Breast epithelium (tissue), 4 donors: ENCODE data around the gene KCNK2. TPM values are rescaled to one million over a fixed set of nuclear protein-coding genes. Genes with fewer than 3 reads are reported as not detected.
"Not testable (repeated sequence)": the region's sequence is repeated elsewhere in the genome, so short reads cannot be mapped to it uniquely, and the experiment has no call there.

ENCODE experiments used
- DNase-seq, 2 donors: peaks; one replicate each; pipeline ENCODE4 v3.0.0-alpha.2; 2019; ENCODE audit warnings: low spot score in 2 of 2
- H3K27ac ChIP-seq, 2 donors: fragments of 200-600 bp; sonication (generic) in 1 of 2; one replicate each; pipeline ENCODE4 v1.5.1; 2016 to 2019; ENCODE audit warnings: mild to moderate bottlenecking in 1 of 2
- H3K27me3 ChIP-seq, 2 donors: fragments of 200-600 bp; sonication (generic) in 1 of 2; one replicate each; pipeline versions ENCODE4 v1.5.1 to v1.6.0; 2017 to 2019; ENCODE audit warnings: control low read depth in 1 of 2, mild to moderate bottlenecking in 1 of 2
- H3K36me3 ChIP-seq: fragments of 200-600 bp; one replicate; pipeline ENCODE4 v1.5.1; 2019
- H3K4me1 ChIP-seq, 2 donors: fragments of 200-600 bp; sonication (generic); one replicate each; pipeline ENCODE4 v1.5.1; 2016 to 2019; ENCODE audit warnings: control low read depth in 1 of 2
- H3K4me3 ChIP-seq, 3 donors: fragments of 200-600 bp; sonication (generic); 1 replicate in 2 of 3; 2 replicates in 1 of 3; pipeline ENCODE4 v1.5.1; 2016 to 2019; ENCODE audit warnings: mild to moderate bottlenecking in 3 of 3, moderate library complexity in 2 of 3
- H3K9me3 ChIP-seq, 2 donors: fragments of 200-600 bp; sonication (generic) in 1 of 2; one replicate each; pipeline ENCODE4 v1.5.1; 2016 to 2019; ENCODE audit warnings: control low read depth in 1 of 2
- CTCF ChIP-seq, 3 donors: fragments of 450-650 bp; IDR thresholded peaks; one replicate each; pipeline ENCODE4 v1.5.1; 2016 to 2017; ENCODE audit warnings: antibody characterized with exemption in 3 of 3, mild to moderate bottlenecking in 3 of 3, moderate library complexity in 3 of 3
- POLR2A ChIP-seq: fragments of 450-650 bp; IDR thresholded peaks from one replicate; pipeline ENCODE4 v1.6.1; 2016; ENCODE audit warnings: antibody characterized with exemption, mild to moderate bottlenecking, moderate library complexity
- POLR2AphosphoS5 ChIP-seq, 3 donors: sonication (generic); formaldehyde crosslinking; IDR thresholded peaks; one replicate each; pipeline ENCODE4 v1.6.1; 2017; ENCODE audit warnings: antibody characterized with exemption in 3 of 3
- intact Hi-C: fragments of 100-400 bp; cut with DNase I; formaldehyde crosslinking; loops from one replicate; pipeline ENCODE4 v1.15.1; 2023; ENCODE audit warnings: low total_unique reads
- total RNA-seq, 3 donors: library from RNA; depleted of rRNA; stranded (reverse); fragments of >200 nt; gene quantifications; one replicate each; pipeline ENCODE4 v1.1.0, GENCODE V29; 2016

The KCNK2 gene
- total RNA-seq, 3 donors from 2014 or later = 12.1 to 23.6 (median 12.5) TPM

GRCh38 chr1:215146240-215146975, 63.9 kb downstream of the KCNK2 start:
- intact Hi-C loops = no loop called here
- Histone ChIP-seq H3K27me3 (no peaks in the 10 kb centered on the region), H3K9me3 (peaks cover 0 to 4% of the 10 kb centered on the region in 2 donors), H3K4me3 (no peak overlapping the region), H3K36me3 (no peaks in the 10 kb centered on the region), H3K4me1 (no peaks in the 10 kb centered on the region), H3K27ac (no peak overlapping the region)
- TF ChIP-seq POLR2A (no peak), CTCF (IDR thresholded peaks at IDR 0.05) (peak in 2 of 3 donors; percentile 38 to 49)
- DNase-seq = no peak

GRCh38 chr1:215147024-215147423, 64.5 kb downstream of the KCNK2 start:
- Histone ChIP-seq H3K27ac (no peak overlapping the region), H3K36me3 (no peaks in the 10 kb centered on the region), H3K4me3 (no peak overlapping the region), H3K9me3 (no peaks in the 10 kb centered on the region), H3K4me1 (no peaks in the 10 kb centered on the region), H3K27me3 (no peaks in the 10 kb centered on the region)
- no peak for DNase-seq
- intact Hi-C loops = no loop called here
- TF ChIP-seq CTCF (IDR thresholded peaks at IDR 0.05) = no peak

GRCh38 chr1:215151841-215152549, 69.5 kb downstream of the KCNK2 start:
- intact Hi-C loops = loop anchor here (2.0 kb wide), 1 partner anchor 69 kb away; no protein-coding TSS in a partner anchor
- H3K27ac ChIP-seq = no peak overlapping the region
- TF ChIP-seq CTCF (IDR thresholded peaks at IDR 0.05) = no peak
- TF ChIP-seq POLR2A = no peak
- TF ChIP-seq POLR2AphosphoS5 (IDR thresholded peaks at IDR 0.05) = no peak
- no peaks in the 10 kb centered on the region for H3K27me3 ChIP-seq
- no peak for DNase-seq
- no peaks in the 10 kb centered on the region for H3K9me3 ChIP-seq
- H3K4me1 ChIP-seq = no peaks in the 10 kb centered on the region
- H3K36me3 ChIP-seq = no peaks in the 10 kb centered on the region
- H3K4me3 ChIP-seq = no peak overlapping the region

GRCh38 chr1:215156232-215156631, 73.7 kb downstream of the KCNK2 start:
- TF ChIP-seq CTCF (IDR thresholded peaks at IDR 0.05) (no peak), POLR2AphosphoS5 (IDR thresholded peaks at IDR 0.05) (no peak), POLR2A (no peak)
- H3K36me3 ChIP-seq = no peaks in the 10 kb centered on the region
- H3K27me3 ChIP-seq = no peaks in the 10 kb centered on the region
- no peak overlapping the region for H3K27ac ChIP-seq
- H3K9me3 ChIP-seq = no peaks in the 10 kb centered on the region
- intact Hi-C loops = no loop called here
- H3K4me1 ChIP-seq = no peaks in the 10 kb centered on the region
- H3K4me3 ChIP-seq = no peak overlapping the region
- DNase-seq = no peak

GRCh38 chr1:215160351-215160750, 77.8 kb downstream of the KCNK2 start:
- intact Hi-C loops = no loop called here

GRCh38 chr1:215163144-215163543, 80.6 kb downstream of the KCNK2 start:
- H3K36me3 ChIP-seq, H3K4me1 ChIP-seq, DNase-seq, intact Hi-C loops, H3K4me3 ChIP-seq, H3K27ac ChIP-seq, H3K27me3 ChIP-seq: not testable (repeated sequence)
- H3K9me3 ChIP-seq = peaks cover 0 to 10% of the 10 kb centered on the region in 2 donors

More at GRCh38 chr1:215160351-215160750, 77.8 kb downstream of the KCNK2 start:
- Histone ChIP-seq H3K27ac (no peak overlapping the region), H3K4me1 (no peaks in the 10 kb centered on the region), H3K9me3 (peaks cover 0 to 8% of the 10 kb centered on the region in 2 donors), H3K4me3 (no peak overlapping the region), H3K27me3 (no peaks in the 10 kb centered on the region), H3K36me3 (no peaks in the 10 kb centered on the region)
- TF ChIP-seq POLR2A (no peak), CTCF (IDR thresholded peaks at IDR 0.05) (no peak), POLR2AphosphoS5 (IDR thresholded peaks at IDR 0.05) (no peak)
- DNase-seq = no peak
